ENCODE measurements around the gene POLQ. TPM values are rescaled to one million over a fixed set of nuclear protein-coding genes. Genes with fewer than 3 reads are reported as not detected.

Gene POLQ
- total RNA-seq, 4 donors from 2014 or later, result under 0.01 to 0.30 (median under 0.01) TPM; not detected in 1

DNA sequence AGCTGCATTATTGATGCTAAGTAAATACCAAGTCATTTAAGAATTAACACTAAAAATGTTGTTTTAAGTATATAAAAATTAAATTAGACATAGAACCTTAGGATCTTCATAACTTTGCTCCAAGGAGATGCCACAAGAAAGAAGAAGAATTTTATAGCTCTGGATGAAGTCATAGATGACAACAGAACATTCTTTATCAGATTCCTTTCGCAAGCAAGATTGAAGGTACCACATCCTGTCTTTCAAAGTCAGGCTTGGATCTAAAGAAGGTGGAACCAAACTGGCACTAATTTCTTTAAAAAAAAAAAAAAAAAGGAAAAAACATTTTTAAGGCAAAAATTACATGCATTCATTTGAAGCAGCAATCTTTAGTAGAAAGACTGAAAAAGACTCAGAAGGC is 62.5 kb downstream of the POLQ start:
- Histone ChIP-seq H3K36me3 (no peaks in the 10 kb centered on the region), H3K27ac (no peak overlapping the region), H3K4me1 (no peaks in the 10 kb centered on the region), H3K27me3 (no peaks in the 10 kb centered on the region), H3K4me3 (no peak overlapping the region), H3K9me3 (no peaks in the 10 kb centered on the region)
- DNase-seq (ENCODE audit: low spot score in 2 of 2), result no peak
- 88 to 96% methylated on average over 1 of the region's 1 CpG for WGBS, 2 donors
- TF ChIP-seq, protein P1, sequence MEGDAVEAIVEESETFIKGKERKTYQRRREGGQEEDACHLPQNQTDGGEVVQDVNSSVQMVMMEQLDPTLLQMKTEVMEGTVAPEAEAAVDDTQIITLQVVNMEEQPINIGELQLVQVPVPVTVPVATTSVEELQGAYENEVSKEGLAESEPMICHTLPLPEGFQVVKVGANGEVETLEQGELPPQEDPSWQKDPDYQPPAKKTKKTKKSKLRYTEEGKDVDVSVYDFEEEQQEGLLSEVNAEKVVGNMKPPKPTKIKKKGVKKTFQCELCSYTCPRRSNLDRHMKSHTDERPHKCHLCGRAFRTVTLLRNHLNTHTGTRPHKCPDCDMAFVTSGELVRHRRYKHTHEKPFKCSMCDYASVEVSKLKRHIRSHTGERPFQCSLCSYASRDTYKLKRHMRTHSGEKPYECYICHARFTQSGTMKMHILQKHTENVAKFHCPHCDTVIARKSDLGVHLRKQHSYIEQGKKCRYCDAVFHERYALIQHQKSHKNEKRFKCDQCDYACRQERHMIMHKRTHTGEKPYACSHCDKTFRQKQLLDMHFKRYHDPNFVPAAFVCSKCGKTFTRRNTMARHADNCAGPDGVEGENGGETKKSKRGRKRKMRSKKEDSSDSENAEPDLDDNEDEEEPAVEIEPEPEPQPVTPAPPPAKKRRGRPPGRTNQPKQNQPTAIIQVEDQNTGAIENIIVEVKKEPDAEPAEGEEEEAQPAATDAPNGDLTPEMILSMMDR (IDR thresholded peaks at IDR 0.05), result no peak
- TF ChIP-seq POLR2A (IDR thresholded peaks at IDR 0.05) (no peak), EP300 (IDR thresholded peaks at IDR 0.05) (no peak)

DNA sequence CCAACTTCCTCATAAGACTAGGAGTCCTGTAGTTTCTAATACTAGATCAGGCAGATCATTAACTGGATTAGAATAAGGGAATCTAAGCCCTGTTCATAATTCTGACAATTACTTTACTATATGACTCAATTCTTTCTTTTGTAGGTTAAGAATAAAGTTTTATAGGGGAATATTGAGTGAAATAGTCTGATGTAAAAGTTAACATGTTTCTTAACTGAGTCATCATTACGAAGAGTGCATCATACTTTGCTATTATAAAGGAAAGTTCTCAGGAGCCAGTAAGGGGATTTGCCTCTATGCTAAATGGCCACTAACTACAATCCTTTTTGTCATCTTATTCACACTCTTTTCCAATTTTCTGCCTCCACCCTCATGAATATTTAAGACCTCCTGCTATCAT is 63.1 kb downstream of the POLQ start:
- Histone ChIP-seq H3K4me3 (no peak overlapping the region), H3K36me3 (no peaks in the 10 kb centered on the region), H3K4me1 (no peaks in the 10 kb centered on the region), H3K27ac (no peak overlapping the region), H3K27me3 (no peaks in the 10 kb centered on the region), H3K9me3 (no peaks in the 10 kb centered on the region)
- WGBS, 2 donors, result 86 to 90% methylated on average over 1 of the region's 1 CpG
- TF ChIP-seq, protein P1 (IDR thresholded peaks at IDR 0.05), result no peak
- no peak for TF ChIP-seq POLR2A (IDR thresholded peaks at IDR 0.05)
- TF ChIP-seq EP300 (IDR thresholded peaks at IDR 0.05), result no peak
- no peak for DNase-seq (ENCODE audit: low spot score in 2 of 2)

DNA sequence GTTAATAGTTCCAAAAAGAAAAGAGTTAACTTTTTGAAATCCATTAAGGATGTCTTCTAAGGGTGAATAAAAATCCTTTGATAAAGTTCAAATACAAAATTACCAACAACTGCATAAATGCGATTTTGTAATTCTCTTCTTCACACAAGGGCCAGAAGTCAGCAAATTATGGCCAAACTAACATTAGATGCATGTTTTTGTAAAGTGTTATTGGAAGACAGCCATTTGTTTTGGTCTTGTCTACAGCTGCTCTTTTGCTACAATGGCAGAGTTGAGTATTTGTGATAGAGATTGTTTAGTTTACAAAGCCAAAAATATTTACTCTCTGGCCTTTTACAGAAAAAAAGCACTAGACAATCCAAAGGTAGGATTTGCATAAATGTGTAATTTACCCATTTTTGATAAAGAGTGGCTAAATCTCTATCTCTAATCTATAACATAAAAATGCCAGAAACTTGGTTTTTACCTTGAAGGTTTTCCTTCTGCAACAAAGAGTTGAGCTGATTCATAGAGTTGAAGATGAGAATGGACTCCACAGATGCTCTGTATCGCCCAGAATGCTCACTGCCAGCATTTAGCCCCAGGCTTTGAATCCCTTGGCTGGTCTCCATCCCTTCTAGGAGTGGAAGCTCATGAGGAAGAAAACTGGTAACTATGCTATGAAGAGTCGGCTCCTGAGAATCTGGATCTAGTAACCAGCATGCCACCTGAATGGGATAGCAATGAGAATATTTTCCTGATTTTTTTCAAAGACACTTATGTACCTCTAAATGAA is 64.5 kb downstream of the POLQ start:
- no peak for DNase-seq (ENCODE audit: low spot score in 2 of 2)
- Histone ChIP-seq H3K4me1 (no peaks in the 10 kb centered on the region), H3K36me3 (no peaks in the 10 kb centered on the region), H3K27me3 (no peaks in the 10 kb centered on the region), H3K4me3 (no peak overlapping the region), H3K27ac (no peak overlapping the region), H3K9me3 (no peaks in the 10 kb centered on the region)
- WGBS, 2 donors, result 60 to 62% methylated on average over 3 of the region's 3 CpGs
- TF ChIP-seq, protein P1 (IDR thresholded peaks at IDR 0.05), result no peak
- no peak for TF ChIP-seq EP300 (IDR thresholded peaks at IDR 0.05)
- no peak for TF ChIP-seq POLR2A (IDR thresholded peaks at IDR 0.05)

DNA sequence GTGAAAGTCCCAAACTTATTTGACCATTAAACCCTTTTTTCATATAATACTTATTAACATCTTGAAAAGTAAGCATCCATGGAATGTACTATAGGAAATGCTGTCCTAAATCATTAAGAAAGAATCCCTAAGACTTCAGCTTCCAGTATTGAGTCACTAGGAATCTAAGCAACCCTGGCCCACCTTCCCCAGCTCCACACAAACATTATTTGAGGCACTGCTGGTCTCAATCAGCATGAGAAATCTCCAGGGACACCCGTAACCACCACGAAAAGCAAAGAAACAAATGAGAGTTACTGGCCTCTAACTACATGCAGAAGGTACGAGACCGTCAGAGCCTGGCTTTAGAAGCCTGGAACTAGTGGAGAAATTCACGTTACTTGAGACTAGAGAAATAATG is 68.2 kb downstream of the POLQ start:
- Histone ChIP-seq H3K27ac (no peak overlapping the region), H3K9me3 (no peaks in the 10 kb centered on the region), H3K27me3 (no peaks in the 10 kb centered on the region), H3K4me3 (no peak overlapping the region), H3K36me3 (no peaks in the 10 kb centered on the region), H3K4me1 (no peaks in the 10 kb centered on the region)
- 75 to 87% methylated on average over 5 of the region's 5 CpGs for WGBS, 2 donors
- no peak for TF ChIP-seq EP300 (IDR thresholded peaks at IDR 0.05)
- TF ChIP-seq, protein P1 (IDR thresholded peaks at IDR 0.05), result no peak
- no peak for TF ChIP-seq POLR2A (IDR thresholded peaks at IDR 0.05)
- DNase-seq (ENCODE audit: low spot score in 2 of 2), result no peak

DNA sequence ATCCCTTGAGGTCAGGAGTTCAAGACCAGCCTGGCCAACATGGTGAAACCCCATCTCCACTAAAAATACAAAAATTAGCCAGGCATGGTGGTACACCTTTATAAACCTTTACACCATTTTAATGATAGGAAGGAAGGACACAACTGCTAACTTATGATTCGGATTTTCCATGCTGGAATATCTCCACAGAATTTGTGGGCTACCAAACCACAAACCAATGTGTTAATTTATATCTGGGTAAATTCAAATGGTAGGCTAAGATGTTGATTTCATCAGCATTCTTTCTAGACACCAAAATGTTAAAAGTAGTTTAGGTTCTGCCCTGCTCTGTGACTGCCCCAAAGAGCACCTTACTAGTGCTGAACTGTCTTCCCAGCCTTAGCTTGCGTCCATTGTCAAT is 72.8 kb downstream of the POLQ start:
- Histone ChIP-seq H3K27me3 (no peaks in the 10 kb centered on the region), H3K4me1 (no peaks in the 10 kb centered on the region), H3K27ac (no peak overlapping the region), H3K9me3 (no peaks in the 10 kb centered on the region), H3K4me3 (no peak overlapping the region), H3K36me3 (no peaks in the 10 kb centered on the region)
- TF ChIP-seq POLR2A (IDR thresholded peaks at IDR 0.05), result no peak
- TF ChIP-seq EP300 (IDR thresholded peaks at IDR 0.05), result no peak
- TF ChIP-seq, protein P1 (IDR thresholded peaks at IDR 0.05), result no peak
- no peak for DNase-seq (ENCODE audit: low spot score in 2 of 2)
- whole genome bisulfite sequencing, 2 donors, result 99 to 100% methylated on average over 2 of the region's 2 CpGs
